ENCODE data around the gene NUDT17. TPM values are rescaled to one million over a fixed set of nuclear protein-coding genes. Genes with fewer than 3 reads are reported as not detected.
"Not testable (repeated sequence)": the region's sequence is repeated elsewhere in the genome, so short reads cannot be mapped to it uniquely, and the experiment has no call there.

The NUDT17 gene
- total RNA-seq, 1 experiment from 2014 or later: 1.2 TPM

GRCh38 chr1:145827966-145828365 is 17.5 kb upstream of the NUDT17 start:
- no peak for DNase-seq
- Histone ChIP-seq H3K36me3 (peaks cover 48% of the 10 kb centered on the region), H3K27ac (no peak overlapping the region)

DNA sequence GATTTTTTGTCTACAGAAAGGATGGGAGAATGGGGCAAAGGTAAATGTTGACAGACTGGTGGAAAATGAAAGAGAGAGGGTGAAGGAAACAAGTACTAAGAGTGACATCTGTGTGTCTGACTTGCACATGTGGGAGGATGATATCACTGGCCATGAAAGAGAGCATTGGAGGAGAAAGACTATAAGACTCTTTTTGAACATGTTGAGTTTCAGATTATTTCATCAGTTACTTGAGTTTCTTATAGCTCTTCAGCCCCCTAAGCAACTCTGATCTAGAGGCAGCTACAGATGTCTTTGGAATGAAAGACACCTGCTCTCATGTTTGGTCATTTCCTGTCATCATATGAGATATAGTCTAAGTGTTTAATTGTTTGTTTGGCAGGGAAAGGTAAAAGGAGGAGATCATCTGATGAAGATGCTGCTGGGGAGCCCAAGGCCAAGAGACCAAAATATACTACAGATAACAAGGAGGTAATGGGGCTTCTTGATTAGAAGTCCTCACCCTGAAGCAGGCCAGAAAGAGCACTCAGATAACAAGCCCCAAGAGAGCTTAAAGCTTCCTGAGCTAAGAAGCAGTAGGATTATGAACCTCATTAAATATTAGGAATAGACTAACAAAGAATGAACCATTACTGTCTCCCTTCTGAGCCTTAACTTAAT is 16.9 kb upstream of the NUDT17 start:
- H3K4me3 ChIP-seq: no peak overlapping the region
- H3K4me1 ChIP-seq: no peaks in the 10 kb centered on the region
- no peak overlapping the region for H3K27ac ChIP-seq
- no peak for DNase-seq
- no peaks in the 10 kb centered on the region for H3K9me3 ChIP-seq (replicated peaks)
- H3K36me3 ChIP-seq: peaks cover 54% of the 10 kb centered on the region
- no peaks in the 10 kb centered on the region for H3K27me3 ChIP-seq

More at GRCh38 chr1:145827966-145828365, 17.5 kb upstream of the NUDT17 start:
- H3K9me3 ChIP-seq (replicated peaks): no peaks in the 10 kb centered on the region
- H3K27me3 ChIP-seq: no peaks in the 10 kb centered on the region
- no peak overlapping the region for H3K4me3 ChIP-seq
- H3K4me1 ChIP-seq: no peaks in the 10 kb centered on the region

- not testable (repeated sequence) for H3K27me3 ChIP-seq; DNase-seq; H3K4me1 ChIP-seq; H3K4me3 ChIP-seq; H3K9me3 ChIP-seq (replicated peaks); H3K27ac ChIP-seq
- peaks cover 65% of the 10 kb centered on the region for H3K36me3 ChIP-seq
These were observed 14.6 kb upstream of the NUDT17 start for GRCh38 chr1:145830810-145831209.

DNA sequence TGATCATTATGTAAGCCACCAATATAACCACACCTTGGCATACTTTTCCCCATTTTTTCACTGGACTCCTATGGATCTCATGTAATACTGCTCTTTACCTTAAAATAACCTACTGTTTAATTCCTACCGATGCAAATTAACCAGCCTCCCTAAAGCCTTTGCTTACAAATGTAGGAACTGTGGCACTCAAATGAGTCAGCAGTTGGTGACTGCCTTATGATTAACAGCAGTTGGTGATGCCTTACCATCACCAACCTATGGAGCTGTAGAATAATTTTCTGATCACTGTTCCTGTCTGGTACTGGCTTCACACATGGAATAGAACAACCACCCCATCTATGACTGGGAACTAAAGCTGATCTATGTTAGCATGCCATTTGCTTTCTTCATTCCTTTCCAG is 7.8 kb upstream of the NUDT17 start:
- H3K27me3 ChIP-seq: no peaks in the 10 kb centered on the region
- H3K4me3 ChIP-seq: no peak overlapping the region
- H3K27ac ChIP-seq: no peak overlapping the region
- H3K4me1 ChIP-seq: no peaks in the 10 kb centered on the region
- DNase-seq: no peak
- no peaks in the 10 kb centered on the region for H3K9me3 ChIP-seq (replicated peaks)
- H3K36me3 ChIP-seq: peaks cover 54% of the 10 kb centered on the region

DNA sequence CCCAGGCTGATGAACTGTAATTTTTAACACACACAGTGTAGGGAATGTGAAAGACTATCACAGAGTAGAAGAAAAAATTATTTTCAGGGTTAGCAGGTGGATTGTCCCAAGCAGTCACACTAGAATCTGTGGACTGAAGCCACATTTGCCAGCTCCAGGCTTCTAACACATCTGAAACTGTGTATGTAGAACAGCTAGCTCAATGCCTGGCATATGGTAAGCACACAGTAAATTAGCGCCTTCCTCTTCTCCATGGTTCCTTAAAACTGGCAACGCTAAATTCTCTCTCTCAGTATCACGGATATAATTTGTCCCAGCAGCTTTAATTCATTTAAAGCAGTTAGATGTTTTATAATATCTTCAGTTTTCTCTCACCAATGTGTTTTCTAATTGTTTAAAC is 2.4 kb upstream of the NUDT17 start:
- Histone ChIP-seq H3K27ac (no peak overlapping the region), H3K27me3 (no peaks in the 10 kb centered on the region), H3K4me1 (peaks cover 4% of the 10 kb centered on the region; the same call in 1 of the 2 replicates), H3K9me3 (replicated peaks) (no peaks in the 10 kb centered on the region), H3K36me3 (peaks cover 20% of the 10 kb centered on the region), H3K4me3 (no peak overlapping the region)
- no peak for DNase-seq

- peak overlapping the region; percentile 69; the same call in 1 of the 2 replicates for H3K27ac ChIP-seq
- DNase-seq: no peak
- peaks cover 20% of the 10 kb centered on the region for H3K36me3 ChIP-seq
- peak overlapping the region; percentile 74 for H3K4me3 ChIP-seq
- peaks cover 4% of the 10 kb centered on the region; the same call in 1 of the 2 replicates for H3K4me1 ChIP-seq
- H3K9me3 ChIP-seq (replicated peaks): no peaks in the 10 kb centered on the region
- H3K27me3 ChIP-seq: no peaks in the 10 kb centered on the region
These were observed 301 bp upstream of the NUDT17 start for GRCh38 chr1:145845144-145845513.

DNA sequence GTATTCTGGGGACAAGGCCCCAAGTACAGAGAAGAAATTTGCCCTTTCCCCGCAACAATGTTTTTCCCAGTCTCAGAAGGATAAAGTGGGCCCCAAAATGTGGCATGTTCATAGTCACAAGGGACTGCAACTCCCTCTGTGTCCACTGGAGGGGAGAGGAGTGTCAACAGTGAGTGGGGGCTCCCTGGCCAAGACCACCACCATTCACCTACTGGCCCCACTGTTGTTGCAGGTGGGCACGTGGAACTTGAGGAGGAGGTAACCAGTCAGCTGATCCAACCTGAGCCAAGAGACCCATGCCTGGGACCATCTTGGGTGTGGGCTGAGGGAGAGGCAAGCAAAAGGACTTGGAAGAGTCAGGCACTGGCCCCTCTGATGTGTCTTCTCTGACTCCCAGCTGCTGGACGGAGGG is 777 bp downstream of the NUDT17 start:
- H3K4me3 ChIP-seq: peak overlapping the region; percentile 74

GRCh38 chr1:145847827-145848226 is 2.4 kb downstream of the NUDT17 start:
- H3K36me3 ChIP-seq: peaks cover 34% of the 10 kb centered on the region
- DNase-seq: no peak
- H3K27me3 ChIP-seq: no peaks in the 10 kb centered on the region
- H3K4me1 ChIP-seq: peaks cover 4% of the 10 kb centered on the region; the same call in 1 of the 2 replicates
- H3K9me3 ChIP-seq (replicated peaks): no peaks in the 10 kb centered on the region
- no peak overlapping the region for H3K4me3 ChIP-seq
- no peak overlapping the region for H3K27ac ChIP-seq

More for the DNA sequence above, 777 bp downstream of the NUDT17 start:
- H3K9me3 ChIP-seq (replicated peaks): no peaks in the 10 kb centered on the region
- H3K27me3 ChIP-seq: no peaks in the 10 kb centered on the region
- DNase-seq: peak; percentile 46 to 72
- peak overlapping the region; percentile 69 for H3K27ac ChIP-seq
- H3K4me1 ChIP-seq: peaks cover 4% of the 10 kb centered on the region; the same call in 1 of the 2 replicates
- peaks cover 27% of the 10 kb centered on the region for H3K36me3 ChIP-seq

- Histone ChIP-seq H3K4me1 (peaks cover 4% of the 10 kb centered on the region; the same call in 1 of the 2 replicates), H3K36me3 (peaks cover 35% of the 10 kb centered on the region), H3K27ac (no peak overlapping the region), H3K27me3 (no peaks in the 10 kb centered on the region), H3K4me3 (no peak overlapping the region), H3K9me3 (replicated peaks) (no peaks in the 10 kb centered on the region)
- DNase-seq: no peak
These were observed 4.1 kb downstream of the NUDT17 start for GRCh38 chr1:145849356-145850160.

DNA sequence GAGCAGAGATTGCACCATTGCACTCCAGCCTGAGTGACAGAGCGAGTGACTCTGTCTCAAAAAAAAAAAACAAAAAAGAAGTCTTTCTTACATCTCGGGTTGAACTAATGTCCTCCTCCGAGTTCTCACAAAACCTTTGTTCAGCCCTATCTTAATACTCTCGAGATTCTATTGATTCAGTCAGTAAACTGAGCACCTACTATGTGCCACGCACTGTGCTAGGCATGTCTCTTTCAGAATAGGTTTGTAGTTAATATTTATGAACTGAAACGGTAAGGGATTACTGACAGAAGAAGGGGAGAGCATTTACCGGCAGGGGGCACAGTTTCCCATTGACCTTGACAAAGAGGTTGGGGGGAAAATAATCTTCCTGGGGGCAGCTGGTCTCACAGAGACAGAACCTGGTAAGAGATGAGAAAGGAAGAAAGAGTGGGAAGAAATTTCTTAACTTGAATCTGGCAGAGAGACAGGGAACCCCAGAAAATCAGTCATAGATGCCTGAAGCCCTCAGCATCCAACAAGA is 10.1 kb downstream of the NUDT17 start:
- H3K36me3 ChIP-seq: peaks cover 31% of the 10 kb centered on the region

DNA sequence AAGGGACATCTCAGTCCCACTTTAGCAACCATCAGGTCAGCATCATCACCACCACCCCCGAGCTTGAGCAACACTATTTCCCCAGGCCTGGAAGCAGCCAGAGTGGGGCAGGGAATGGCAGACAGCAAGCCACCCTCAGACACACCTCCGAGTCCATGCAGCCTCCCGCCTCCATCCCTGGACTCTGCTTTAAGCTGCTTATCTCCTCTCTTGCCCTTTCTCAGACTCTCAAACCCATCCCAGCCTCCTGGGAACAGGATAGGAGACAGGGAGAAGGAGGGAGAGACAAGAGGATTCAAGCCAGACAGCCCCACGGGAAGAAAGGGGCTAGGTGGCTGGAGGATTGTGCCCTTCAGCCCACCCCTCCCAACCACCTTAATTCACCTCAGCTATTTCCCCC is 11.7 kb downstream of the NUDT17 start:
- Histone ChIP-seq H3K36me3 (peaks cover 20% of the 10 kb centered on the region), H3K27ac (no peak overlapping the region), H3K4me1 (0 out of 2 replicates have a peak, but pooled peaks cover 5% of the 10 kb centered on the region), H3K9me3 (replicated peaks) (no peaks in the 10 kb centered on the region), H3K4me3 (no peak overlapping the region), H3K27me3 (no peaks in the 10 kb centered on the region)
- DNase-seq: no peak

More for the DNA sequence above, 10.1 kb downstream of the NUDT17 start:
- Histone ChIP-seq H3K4me3 (no peak overlapping the region), H3K9me3 (replicated peaks) (no peaks in the 10 kb centered on the region), H3K4me1 (0 out of 2 replicates have a peak, but pooled peaks cover 5% of the 10 kb centered on the region), H3K27ac (no peak overlapping the region), H3K27me3 (no peaks in the 10 kb centered on the region)
- DNase-seq: no peak

DNA sequence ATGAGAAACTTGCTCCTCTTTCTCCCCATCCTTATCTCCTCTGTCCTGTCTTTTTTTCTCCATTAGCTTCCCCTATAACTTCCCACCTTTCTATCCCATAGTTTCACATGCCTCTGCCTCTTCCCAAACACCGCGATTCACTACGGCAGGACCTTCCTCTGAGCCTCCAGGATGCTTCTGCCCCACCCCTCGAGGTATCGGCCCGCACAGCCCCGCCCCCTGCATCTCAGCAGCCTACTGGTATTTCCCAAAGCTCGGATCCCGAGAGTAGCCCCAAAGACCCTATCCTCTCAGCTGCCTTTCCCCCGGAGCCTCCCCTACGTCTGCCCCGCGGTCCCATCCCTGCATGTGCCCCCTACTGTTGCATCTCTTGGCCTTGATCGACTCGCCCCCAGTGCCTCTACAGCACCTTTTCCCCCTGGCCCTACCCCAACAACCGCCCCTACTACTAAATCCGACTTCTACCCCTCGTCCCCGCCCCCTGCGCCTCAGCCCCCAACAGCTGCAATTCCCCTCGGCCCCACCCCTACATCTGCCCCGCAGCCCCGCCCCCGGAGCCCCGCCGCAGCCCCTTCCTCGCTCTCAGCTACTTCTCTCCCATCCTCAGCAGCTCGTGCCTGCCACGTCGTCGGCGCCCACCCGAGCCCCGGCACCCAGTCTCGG is 12.9 kb downstream of the NUDT17 start:
- peak overlapping the region; percentile 89 for H3K4me3 ChIP-seq
- H3K4me1 ChIP-seq: 0 out of 2 replicates have a peak, but pooled peaks cover 5% of the 10 kb centered on the region
- H3K27me3 ChIP-seq: no peaks in the 10 kb centered on the region
- H3K27ac ChIP-seq: peak overlapping the region; percentile 90
- H3K36me3 ChIP-seq: peaks cover 12% of the 10 kb centered on the region
- H3K9me3 ChIP-seq (replicated peaks): no peaks in the 10 kb centered on the region
- peak; percentile 88 to 90 for DNase-seq

- H3K4me1 ChIP-seq: 0 out of 2 replicates have a peak, but pooled peaks cover 5% of the 10 kb centered on the region
- H3K27ac ChIP-seq: peak within 1 kb of the TSS; percentile 90
- peak; percentile 96 to 97 for DNase-seq
These were observed 13.6 kb downstream of the NUDT17 start, which contains the start of gene PIAS3 for GRCh38 chr1:145858901-145859490. PIAS3 (minus strand) TSS chr1:145859081; CDS start chr1:145858990, 91 bp downstream.

GRCh38 chr1:145859491-145860023 is 14.1 kb downstream of the NUDT17 start:
- Histone ChIP-seq H3K9me3 (replicated peaks) (no peaks in the 10 kb centered on the region), H3K36me3 (peaks cover 7% of the 10 kb centered on the region), H3K4me3 (peak overlapping the region; percentile 89), H3K27ac (peak overlapping the region; percentile 90), H3K4me1 (0 out of 2 replicates have a peak, but pooled peaks cover 5% of the 10 kb centered on the region), H3K27me3 (no peaks in the 10 kb centered on the region)
- DNase-seq: peak; percentile 88 to 89

More at GRCh38 chr1:145858901-145859490, 13.6 kb downstream of the NUDT17 start, which contains the start of gene PIAS3:
- Histone ChIP-seq H3K36me3 (peaks cover 12% of the 10 kb centered on the region), H3K27me3 (no peaks in the 10 kb centered on the region), H3K9me3 (replicated peaks) (no peaks in the 10 kb centered on the region), H3K4me3 (peak within 1 kb of the TSS; percentile 89)

Data from SJCRH30 (cell line).